ENCODE measurements around the gene SKIL.

SKIL gene

GRCh38 chr3:170436697-170437096 is 79.2 kb downstream of the SKIL start:
- no peak overlapping the region for H3K4me3 ChIP-seq (ENCODE audit: low read depth, low read length)

DNA sequence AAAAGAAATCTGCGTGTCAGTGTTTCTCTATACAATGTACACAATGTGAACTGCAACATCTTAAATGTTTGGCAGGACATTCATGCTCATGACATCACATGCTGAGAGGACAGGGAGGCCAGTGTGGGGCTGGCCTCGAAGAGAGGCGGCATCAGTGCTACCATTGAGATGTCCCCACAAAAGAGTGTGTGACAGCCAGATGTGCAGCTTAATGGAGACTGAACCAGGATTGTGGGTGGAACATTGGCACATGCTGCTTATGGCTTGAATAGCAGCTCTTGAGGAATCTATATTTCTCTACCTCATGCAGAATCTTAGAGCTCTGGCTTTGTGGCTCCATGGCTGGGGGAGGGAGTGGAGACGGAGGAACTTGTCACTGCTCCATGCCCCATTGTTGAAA is 79.7 kb downstream of the SKIL start:
- H3K4me3 ChIP-seq (ENCODE audit: low read depth, low read length), result no peak overlapping the region

GRCh38 chr3:170437696-170438407 is 80.3 kb downstream of the SKIL start:
- no peak overlapping the region for H3K4me3 ChIP-seq (ENCODE audit: low read depth, low read length)

DNA sequence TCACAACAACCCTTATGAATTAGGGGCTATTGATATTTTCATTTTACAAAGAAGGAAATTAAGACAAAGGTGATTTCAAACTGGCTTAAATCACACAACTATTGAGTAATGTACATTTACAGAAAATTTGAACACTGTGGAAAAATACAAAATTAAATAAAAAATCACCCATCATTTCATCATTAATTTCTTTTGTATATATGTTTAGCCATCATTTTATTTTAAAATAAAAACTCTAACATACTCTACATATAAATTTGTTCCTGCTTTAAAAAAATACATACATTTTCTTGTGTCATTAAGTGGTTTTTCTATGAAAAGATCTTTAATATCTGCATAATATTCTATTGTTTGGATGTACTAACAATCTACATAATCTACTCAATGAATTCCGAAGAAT is 81.3 kb downstream of the SKIL start:
- no peak overlapping the region for H3K4me3 ChIP-seq (ENCODE audit: low read depth, low read length)

DNA sequence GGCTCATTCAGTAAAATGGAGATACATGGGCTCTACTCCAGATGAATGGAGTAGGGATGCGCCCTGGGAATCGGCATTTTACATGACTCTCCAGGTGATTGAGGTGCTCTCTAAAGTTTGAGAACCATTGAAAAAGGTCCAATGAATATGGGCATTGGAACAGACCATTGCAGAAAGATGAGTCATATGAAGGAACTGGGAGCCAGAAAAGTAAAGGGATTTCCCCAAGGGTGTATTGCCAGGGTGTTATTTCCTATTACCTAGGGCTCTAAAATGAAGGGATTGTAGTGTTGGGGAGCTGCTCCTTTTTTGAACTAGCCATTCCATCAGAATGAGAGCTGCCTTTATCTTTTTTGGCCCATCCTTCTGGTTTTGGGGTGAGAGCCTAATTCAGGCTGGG is 82.8 kb downstream of the SKIL start:
- no peak overlapping the region for H3K4me3 ChIP-seq (ENCODE audit: low read depth, low read length)

DNA sequence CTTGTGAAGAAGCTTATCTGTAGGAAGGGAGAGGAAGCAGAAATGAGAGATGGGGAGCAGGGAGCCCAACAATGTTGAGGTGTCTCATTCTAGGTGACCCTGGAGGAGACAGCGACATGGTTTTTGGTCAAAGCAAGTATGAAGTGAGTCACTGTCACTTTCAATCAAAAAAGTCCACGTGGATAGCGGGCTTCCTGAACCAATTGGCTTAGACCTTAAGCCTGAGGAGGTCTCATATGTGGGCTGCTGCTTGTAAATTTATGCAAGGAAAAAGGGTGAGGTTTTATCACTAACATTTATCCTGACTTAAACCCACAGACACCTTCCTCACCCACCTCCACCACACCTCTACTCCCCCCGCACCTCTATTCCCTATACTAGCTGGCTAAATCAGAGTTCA is 83.9 kb downstream of the SKIL start:
- no peak overlapping the region for H3K4me3 ChIP-seq (ENCODE audit: low read depth, low read length)

DNA sequence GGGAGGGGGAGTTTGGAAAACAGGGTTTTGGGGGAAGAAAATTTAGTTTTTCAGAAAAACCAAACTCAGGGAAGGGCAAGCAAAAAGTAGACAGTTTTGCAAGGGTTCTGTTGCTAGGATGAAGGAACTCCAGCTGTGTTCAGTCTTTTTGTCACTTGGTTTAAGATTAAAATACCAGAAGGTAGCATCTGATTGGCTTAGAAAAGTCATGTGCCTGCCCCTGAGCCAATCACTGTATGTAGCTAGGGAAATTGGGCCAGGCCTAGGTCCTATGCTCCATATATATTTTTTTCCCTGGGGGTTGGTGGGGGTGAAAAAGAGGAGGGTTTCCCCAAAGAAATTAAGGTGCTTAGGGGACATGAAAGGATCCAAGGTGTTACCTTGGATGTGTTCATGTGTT is 85.4 kb downstream of the SKIL start:
- H3K4me3 ChIP-seq (ENCODE audit: low read depth, low read length), result no peak overlapping the region

DNA sequence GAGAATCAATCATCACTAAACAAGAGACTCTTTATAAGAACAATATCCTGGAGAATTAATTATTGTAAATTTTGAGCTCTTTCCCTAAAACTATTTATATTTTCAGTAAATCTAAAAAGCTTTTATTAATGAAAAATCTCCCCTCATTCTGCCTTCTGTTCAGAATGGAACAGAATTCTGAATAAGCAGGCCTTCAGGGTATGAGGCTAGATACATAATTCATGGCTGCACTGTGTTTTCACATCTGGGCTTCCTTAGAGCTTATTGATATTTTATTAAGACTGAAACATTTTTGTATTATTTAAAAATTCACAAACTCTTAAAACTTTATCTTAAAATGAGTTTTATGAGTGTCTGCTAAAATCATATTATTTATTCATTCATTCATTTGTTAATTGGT is 85.9 kb downstream of the SKIL start:
- H3K4me3 ChIP-seq (ENCODE audit: low read depth, low read length), result no peak overlapping the region
